Measurements from ENCODE around the gene OTUB1.

OTUB1 gene

GRCh38 chr11:64011371-64011770 lies 25.1 kb downstream of the OTUB1 start:
- Histone ChIP-seq H3K79me2 (ENCODE audit: control insufficient read depth, low read length) (no peaks in the 10 kb centered on the region), H3K9me3 (ENCODE audit: control insufficient read depth, insufficient read depth, low read length) (peaks cover 11% of the 10 kb centered on the region), H3K4me1 (ENCODE audit: control insufficient read depth, low read length) (no peaks in the 10 kb centered on the region), H3K27me3 (ENCODE audit: control insufficient read depth, low read length) (peaks cover 10% of the 10 kb centered on the region), H3K4me2 (ENCODE audit: low read length) (no peak overlapping the region), H3K4me3 (ENCODE audit: low read length) (no peak overlapping the region), H3F3A (ENCODE audit: control insufficient read depth, insufficient read depth) (no peaks in the 10 kb centered on the region), H3K9me2 (replicated peaks; ENCODE audit: control insufficient read depth, low read length) (no peaks in the 10 kb centered on the region), H3K36me3 (ENCODE audit: control insufficient read depth, low read length) (no peaks in the 10 kb centered on the region), H4K20me1 (ENCODE audit: control insufficient read depth, insufficient read depth, low read depth, low read length) (no peaks in the 10 kb centered on the region), H3K27ac (ENCODE audit: low read depth, low read length) (no peak overlapping the region)
- TF ChIP-seq EZH2phosphoT487 (IDR thresholded peaks at IDR 0.05; ENCODE audit: borderline replicate concordance, low read length) (no peak), CTCF (IDR thresholded peaks at IDR 0.05; ENCODE audit: low read depth, low read length, poor library complexity, severe bottlenecking) (no peak)

DNA sequence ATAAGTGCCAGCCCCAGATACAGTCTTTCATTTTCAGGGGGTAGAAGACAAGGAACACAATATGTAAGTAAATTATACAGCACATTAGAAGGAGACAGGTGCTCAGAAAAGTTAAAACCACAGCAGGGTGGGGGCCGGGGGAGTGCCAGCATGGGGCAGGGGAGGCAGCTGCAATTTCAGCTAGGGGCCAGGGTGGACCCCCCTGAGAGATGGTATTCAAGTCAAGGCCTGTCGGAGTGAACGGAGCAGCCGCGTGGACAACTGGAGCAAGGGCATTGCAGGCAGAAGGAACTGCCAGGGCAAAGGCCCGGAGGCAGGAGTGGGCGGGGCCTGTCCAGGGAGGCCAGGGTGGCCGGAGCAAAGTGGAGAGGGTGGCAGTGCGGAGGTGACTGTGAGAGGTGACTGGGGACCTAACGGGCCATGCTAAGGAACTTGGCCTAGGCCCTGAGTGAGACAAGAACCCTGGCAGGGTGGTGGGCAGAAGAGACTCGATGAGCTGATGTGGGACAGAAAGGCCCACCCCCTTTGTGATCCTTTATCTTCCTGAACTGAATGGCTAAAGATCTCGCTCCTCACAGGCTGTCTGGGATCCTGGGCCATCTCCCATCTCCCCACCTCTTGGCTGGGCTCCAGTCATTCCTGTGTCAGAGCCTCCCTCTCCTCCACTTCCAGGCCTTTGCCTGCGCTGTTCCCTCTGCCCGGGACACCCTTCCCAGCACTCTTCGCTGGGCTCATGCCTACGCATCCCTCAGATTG lies 27.1 kb downstream of the OTUB1 start:
- H3K4me1 ChIP-seq (ENCODE audit: control insufficient read depth, low read length), result no peaks in the 10 kb centered on the region
- no peaks in the 10 kb centered on the region for H3K9me2 ChIP-seq (replicated peaks; ENCODE audit: control insufficient read depth, low read length)
- H4K20me1 ChIP-seq (ENCODE audit: control insufficient read depth, insufficient read depth, low read depth, low read length), result no peaks in the 10 kb centered on the region
- no peak overlapping the region for H3K4me2 ChIP-seq (ENCODE audit: low read length)
- no peak overlapping the region for H3K27ac ChIP-seq (ENCODE audit: low read depth, low read length)
- H3K36me3 ChIP-seq (ENCODE audit: control insufficient read depth, low read length), result no peaks in the 10 kb centered on the region
- no peak overlapping the region for H3K4me3 ChIP-seq (ENCODE audit: low read length)
- H3F3A ChIP-seq (ENCODE audit: control insufficient read depth, insufficient read depth), result no peaks in the 10 kb centered on the region
- peaks cover 11% of the 10 kb centered on the region for H3K9me3 ChIP-seq (ENCODE audit: control insufficient read depth, insufficient read depth, low read length)
- H3K79me2 ChIP-seq (ENCODE audit: control insufficient read depth, low read length), result no peaks in the 10 kb centered on the region
- H3K27me3 ChIP-seq (ENCODE audit: control insufficient read depth, low read length), result no peaks in the 10 kb centered on the region
- TF ChIP-seq CTCF (IDR thresholded peaks at IDR 0.05; ENCODE audit: low read depth, low read length, poor library complexity, severe bottlenecking) (no peak), EZH2phosphoT487 (IDR thresholded peaks at IDR 0.05; ENCODE audit: borderline replicate concordance, low read length) (no peak)

GRCh38 chr11:64014356-64014755 lies 28.1 kb downstream of the OTUB1 start:
- Histone ChIP-seq H3F3A (ENCODE audit: control insufficient read depth, insufficient read depth) (no peaks in the 10 kb centered on the region), H3K4me1 (ENCODE audit: control insufficient read depth, low read length) (no peaks in the 10 kb centered on the region), H3K36me3 (ENCODE audit: control insufficient read depth, low read length) (no peaks in the 10 kb centered on the region), H3K4me2 (ENCODE audit: low read length) (no peak overlapping the region), H4K20me1 (ENCODE audit: control insufficient read depth, insufficient read depth, low read depth, low read length) (no peaks in the 10 kb centered on the region), H3K79me2 (ENCODE audit: control insufficient read depth, low read length) (no peaks in the 10 kb centered on the region), H3K9me3 (ENCODE audit: control insufficient read depth, insufficient read depth, low read length) (peaks cover 11% of the 10 kb centered on the region), H3K27ac (ENCODE audit: low read depth, low read length) (no peak overlapping the region), H3K4me3 (ENCODE audit: low read length) (no peak overlapping the region), H3K9me2 (replicated peaks; ENCODE audit: control insufficient read depth, low read length) (no peaks in the 10 kb centered on the region), H3K27me3 (ENCODE audit: control insufficient read depth, low read length) (no peaks in the 10 kb centered on the region)
- no peak for TF ChIP-seq EZH2phosphoT487 (IDR thresholded peaks at IDR 0.05; ENCODE audit: borderline replicate concordance, low read length)
- no peak for TF ChIP-seq CTCF (IDR thresholded peaks at IDR 0.05; ENCODE audit: low read depth, low read length, poor library complexity, severe bottlenecking)
